ENCODE data around the gene PICK1. TPM values are rescaled to one million over a fixed set of nuclear protein-coding genes. Genes with fewer than 3 reads are reported as not detected.
"Not testable (repeated sequence)": the region's sequence is repeated elsewhere in the genome, so short reads cannot be mapped to it uniquely, and the experiment has no call there.

The PICK1 gene
- total RNA-seq, 1 donor from 2014 or later: 5.5 TPM

- DNase-seq (ENCODE audit: low spot score): no peak
Measured at GRCh38 chr22:38030311-38031133, 26.7 kb upstream of the PICK1 start.

GRCh38 chr22:38031491-38031890 lies 25.7 kb upstream of the PICK1 start:
- no peak for DNase-seq (ENCODE audit: low spot score)

DNA sequence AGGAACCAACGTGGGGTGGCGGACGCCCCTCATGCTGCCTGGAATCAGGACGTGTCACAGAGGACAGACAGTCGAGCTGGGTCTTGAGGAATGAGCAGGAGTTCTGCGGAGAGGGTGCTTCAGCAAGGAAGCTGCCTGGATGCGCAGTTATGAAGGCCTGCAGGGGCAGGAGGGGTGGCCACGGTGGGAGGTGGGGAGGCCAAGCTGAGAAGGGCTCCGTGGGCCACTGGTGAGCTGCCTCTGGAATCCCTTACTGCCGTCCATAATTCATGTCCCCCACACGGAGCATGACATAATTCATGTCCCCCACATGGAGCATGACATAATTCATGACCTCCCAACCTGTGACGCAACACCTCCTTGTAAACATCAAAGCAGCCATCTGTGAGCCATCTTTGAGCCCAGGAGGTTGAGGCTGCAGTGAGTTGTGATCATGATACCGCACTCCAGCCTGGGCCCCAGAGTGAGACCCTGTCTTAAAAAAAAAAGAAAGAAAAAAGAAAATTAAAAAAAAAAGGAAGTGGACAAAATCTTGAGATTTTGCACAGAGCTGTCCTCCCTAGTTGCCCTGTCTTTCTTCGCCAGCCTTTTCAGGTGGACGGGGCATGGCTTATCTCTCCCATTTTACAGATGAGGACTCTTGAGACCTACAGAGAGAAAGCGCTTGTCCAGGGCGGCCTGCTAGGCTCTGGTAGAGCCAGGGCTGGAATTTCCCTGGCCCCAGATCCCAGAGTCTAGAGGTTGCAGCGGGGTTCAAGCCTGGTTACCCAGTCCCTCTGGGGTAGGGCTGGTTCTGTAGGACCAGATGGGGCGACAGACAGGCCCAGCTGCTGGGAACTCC lies 24.3 kb upstream of the PICK1 start:
- DNase-seq (ENCODE audit: low spot score): no peak

- no peak for DNase-seq (ENCODE audit: low spot score)
Measured at GRCh38 chr22:38033522-38034277, 23.5 kb upstream of the PICK1 start.

GRCh38 chr22:38034278-38034882 lies 22.8 kb upstream of the PICK1 start:
- peak; percentile 81 for DNase-seq (ENCODE audit: low spot score)

DNA sequence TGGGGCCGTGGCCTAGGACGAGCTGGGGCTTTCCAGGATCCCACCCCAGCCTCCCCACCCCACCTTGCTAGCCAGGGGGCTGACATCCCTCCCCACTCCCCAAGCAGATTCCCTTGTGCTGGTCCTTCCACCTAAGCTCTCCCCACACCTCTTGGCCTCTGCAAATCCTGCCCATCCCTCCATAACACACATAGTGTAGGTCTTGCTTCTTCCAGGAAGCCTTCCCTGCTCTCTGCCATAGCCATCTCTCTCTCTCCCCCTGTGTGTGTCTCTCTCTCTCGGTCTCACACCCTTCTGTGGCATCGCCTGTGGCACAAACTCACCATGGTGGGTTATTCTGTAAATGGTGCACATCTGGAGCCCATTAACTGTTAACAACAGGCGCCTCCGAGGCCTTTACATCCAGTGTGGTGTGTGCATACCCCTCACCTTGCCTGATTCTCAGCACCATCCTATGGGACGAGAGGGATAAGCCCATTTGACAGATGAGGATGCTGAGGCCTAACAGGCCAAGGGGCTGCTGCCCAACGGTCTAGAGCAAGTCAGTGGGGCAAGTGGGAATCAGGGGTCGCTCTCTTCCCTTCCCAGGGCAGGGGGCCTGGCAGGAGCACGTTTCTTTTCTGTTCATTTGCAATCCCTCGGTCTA lies 22.2 kb upstream of the PICK1 start:
- DNase-seq (ENCODE audit: low spot score): no peak

DNA sequence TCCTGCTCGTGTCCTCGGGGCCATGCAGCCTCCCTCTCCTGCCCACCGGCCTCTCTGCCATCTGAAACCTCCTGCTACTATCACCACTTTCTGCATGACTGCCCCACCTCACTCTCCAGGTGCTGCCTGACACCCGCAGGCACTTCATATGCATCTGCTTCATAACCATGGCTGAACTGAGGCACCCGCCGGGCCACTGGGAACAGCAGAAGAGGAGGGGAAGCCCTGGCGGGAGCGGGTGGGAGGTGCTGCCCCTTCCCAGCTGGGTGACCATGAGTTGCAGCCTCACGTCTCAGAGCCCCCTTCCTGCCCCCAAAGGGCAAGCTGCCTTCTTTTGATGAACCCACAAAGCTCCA lies 21.7 kb upstream of the PICK1 start:
- no peak for DNase-seq (ENCODE audit: low spot score)

DNA sequence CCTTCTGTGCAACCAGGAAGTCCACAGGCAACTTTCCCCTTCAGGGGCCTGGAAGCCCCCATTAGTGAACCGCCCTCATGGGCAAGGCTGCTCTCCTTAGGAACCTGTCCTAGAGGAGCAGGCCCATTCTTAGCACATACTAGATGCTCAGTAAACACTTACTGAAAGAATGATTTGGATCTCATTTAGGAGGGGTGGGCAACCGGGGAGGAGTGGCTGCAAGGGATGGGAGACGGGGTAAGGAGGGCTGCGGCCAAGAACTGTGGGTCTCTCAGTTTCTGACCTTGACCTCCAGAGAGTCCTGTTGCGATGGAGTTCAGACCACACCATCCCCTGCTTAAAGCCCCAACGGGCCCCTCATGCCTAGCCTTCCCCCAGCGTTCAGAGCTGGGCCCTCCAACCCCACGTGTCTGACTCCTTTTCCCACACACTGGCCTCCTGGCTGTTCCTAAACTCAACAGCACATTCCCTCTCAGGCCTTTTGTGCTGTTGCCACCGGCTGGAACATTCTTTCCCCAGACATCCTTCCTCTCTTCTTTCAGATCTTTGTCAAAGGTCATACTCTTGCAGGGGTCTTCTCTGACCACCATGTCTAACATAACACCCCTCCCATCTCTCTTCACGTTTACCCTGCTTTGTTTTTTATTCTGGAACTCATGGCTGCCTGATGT lies 20.7 kb upstream of the PICK1 start:
- no peak for DNase-seq (ENCODE audit: low spot score)

DNA sequence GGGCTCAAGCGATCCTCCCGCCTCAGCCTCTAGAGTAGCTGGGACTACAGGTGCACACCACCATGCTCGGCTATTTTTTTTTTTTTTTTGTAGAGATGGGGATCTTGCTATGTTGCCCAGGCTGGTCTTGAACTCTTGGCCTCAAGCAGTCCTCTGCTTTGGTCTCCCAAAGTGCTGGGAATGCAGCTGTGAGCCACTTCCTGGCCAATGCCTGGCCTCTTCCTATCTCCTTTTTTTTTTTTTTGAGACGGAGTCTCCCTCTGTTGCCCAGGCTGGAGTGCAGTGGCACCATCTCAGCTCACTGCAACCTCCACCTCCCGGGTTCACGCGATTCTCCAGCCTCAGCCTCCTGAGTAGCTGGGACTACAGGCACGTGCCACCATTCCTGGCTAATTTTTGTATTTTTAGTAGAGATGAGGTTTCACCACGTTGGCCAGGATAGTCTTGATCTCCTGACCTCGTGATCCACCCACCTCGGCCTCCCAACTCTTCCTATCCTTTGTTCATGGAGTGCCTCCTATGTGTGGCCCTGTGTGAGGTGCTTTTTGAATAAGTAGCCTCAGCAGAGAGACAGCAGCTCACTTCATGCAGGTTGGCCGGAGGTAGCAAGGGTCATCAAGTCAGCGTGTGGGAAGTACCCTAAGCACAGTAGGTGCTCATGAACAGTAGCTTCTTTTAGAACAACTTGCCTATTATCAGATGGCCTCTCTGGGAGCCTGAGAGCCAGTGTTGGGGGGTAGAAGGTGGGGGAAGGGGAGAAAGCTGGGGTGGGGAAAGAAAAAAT lies 19.6 kb upstream of the PICK1 start:
- not testable (repeated sequence) for DNase-seq (ENCODE audit: low spot score)

DNA sequence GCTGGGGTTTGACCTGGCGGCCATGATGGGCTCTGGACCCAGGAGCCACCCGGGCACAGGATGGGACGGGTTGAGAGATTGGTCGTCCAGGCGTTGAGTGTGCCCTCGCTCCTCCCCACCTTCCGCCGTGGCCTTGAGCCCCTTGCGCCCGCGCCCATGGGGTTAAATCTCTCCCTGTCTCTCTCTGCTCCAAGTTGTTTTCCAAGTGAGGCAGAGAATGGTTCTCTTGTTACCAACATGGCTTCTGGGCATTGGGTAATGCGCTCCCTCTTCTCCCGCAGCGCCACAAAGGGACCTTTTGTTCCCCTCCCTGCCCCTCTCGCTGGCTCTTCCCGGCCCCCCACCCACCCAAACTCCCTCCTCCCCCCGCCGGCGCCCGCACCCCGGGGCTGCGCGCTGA lies 18.8 kb upstream of the PICK1 start:
- DNase-seq (ENCODE audit: low spot score): no peak

- DNase-seq (ENCODE audit: low spot score): no peak
Measured at GRCh38 chr22:38038890-38039812, 18.1 kb upstream of the PICK1 start.

DNA sequence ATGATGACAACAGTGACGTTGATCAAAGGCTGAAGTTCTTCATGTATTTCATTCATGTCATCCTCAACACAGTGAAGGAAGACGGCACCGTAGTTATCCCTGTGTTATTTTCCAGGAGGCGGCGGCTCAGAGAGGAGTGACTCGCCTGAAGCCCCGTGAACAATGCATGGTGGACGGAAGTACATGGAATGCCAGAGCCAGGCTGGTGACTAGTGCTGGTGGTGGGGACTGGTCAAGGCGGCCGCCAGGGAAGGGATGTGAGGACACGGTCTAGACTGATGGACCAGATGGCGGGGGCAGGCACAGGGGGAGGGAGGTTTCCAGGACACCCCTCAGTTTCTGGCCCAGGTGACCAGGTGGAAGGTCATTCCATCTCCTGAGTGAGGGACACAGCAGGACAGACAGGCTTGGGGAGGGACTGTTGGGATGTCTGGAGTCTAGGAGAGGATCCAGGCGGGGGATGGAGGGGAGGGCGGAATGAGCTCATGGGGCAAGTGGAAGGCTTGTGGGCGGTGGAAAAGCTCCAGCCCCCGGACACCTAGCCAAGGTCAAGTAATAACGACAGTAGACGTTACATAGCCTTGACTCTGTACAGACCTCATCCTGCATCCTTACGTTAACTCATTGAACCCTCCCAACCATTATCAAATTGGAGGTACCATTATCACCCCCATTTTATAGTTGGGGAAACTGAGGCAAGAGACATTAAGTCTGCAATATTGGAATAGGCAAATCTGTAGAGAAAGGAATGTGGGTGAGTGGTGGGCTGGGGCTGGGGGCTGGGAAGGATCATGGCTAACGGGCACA lies 16.0 kb upstream of the PICK1 start:
- no peak for DNase-seq (ENCODE audit: low spot score)

DNA sequence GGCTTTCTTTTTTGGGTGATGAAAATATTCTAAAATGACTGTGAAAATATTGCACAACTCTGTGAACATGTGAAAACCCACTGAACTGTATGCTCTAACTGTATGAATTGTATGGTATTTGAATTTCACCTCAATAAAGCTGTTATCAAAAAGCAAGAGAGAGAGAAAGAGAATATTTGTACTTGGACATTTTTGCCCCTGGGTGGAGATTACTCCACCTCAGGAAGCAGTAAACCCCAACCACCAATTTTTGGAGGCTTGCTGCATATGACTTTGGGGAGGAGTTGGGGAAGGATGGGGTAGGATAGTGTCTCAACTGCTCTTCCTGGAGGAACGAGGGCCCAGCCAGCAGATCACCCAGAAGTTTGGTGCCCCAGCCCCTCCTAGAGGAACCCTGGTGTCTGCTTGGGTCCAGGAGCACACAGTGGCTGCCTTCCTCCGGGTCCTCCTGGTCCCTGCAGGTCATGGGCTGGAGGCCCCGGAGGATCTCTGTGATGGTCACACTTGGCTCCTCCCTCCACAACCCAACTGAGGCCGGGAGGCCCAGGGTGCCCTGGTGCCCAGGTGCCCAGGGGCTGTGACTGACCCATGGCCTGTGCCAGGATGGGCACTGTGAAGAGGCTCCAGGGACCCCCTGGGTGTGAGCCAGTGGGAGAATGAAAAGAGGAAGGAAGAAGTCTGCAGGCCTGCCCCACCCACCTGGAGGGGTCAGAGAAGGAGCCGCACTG lies 15.3 kb upstream of the PICK1 start:
- no peak for DNase-seq (ENCODE audit: low spot score)

- no peak for DNase-seq (ENCODE audit: low spot score)
Measured at GRCh38 chr22:38042488-38042790, 14.8 kb upstream of the PICK1 start.

GRCh38 chr22:38043151-38044039 lies 13.8 kb upstream of the PICK1 start:
- no peak for DNase-seq (ENCODE audit: low spot score)

- DNase-seq (ENCODE audit: low spot score): no peak
Measured at GRCh38 chr22:38046070-38046748, 11.0 kb upstream of the PICK1 start.
